Activated T-helper 1 cell treated with anti-CD3 and anti-CD28 coated beads, Interleukin-12 subunit alpha, Interleukin-12 subunit beta, Interleukin-2, Interleukin-4 antibody, amounts not matched to agents 30 ng/mL and 10 ng/mL and 1 ng/mL, durations not matched to agents 14 hours and 24 hours and 36 hours (primary cell): ENCODE measurements around the gene PRKCA. TPM values are rescaled to one million over a fixed set of nuclear protein-coding genes. Genes with fewer than 3 reads are reported as not detected.
A peak's percentile ranks its signal among the peaks of the same experiment; 100 is the strongest.

Experiments
- DNase-seq: peaks from one replicate; pipeline ENCODE4 v3.0.0; 2021; ENCODE audit warnings: low spot score
- H3K27ac Mint-ChIP-seq: one replicate; pipeline ENCODE4 v1.8.0; 2021; ENCODE audit warnings: mild to moderate bottlenecking, mixed read lengths
- H3K27me3 Mint-ChIP-seq: one replicate; pipeline ENCODE4 v1.8.0; 2022; ENCODE audit warnings: mild to moderate bottlenecking, moderate library complexity, mixed read lengths; ENCODE audit not compliant: insufficient read depth
- H3K36me3 Mint-ChIP-seq: one replicate; pipeline ENCODE4 v1.8.0; 2021; ENCODE audit warnings: low read depth, mixed read lengths
- H3K4me1 Mint-ChIP-seq: one replicate; pipeline ENCODE4 v1.8.0; 2021; ENCODE audit warnings: low read depth, mixed read lengths
- H3K4me3 Mint-ChIP-seq: one replicate; pipeline ENCODE4 v1.8.0; 2021; ENCODE audit warnings: mild to moderate bottlenecking, moderate library complexity, mixed read lengths
- H3K9me3 Mint-ChIP-seq: one replicate; pipeline ENCODE4 v1.8.0; 2021; ENCODE audit warnings: mixed read lengths
- intact Hi-C: fragments of 100-400 bp; cut with micrococcal nuclease; formaldehyde crosslinking; loops from one replicate; pipeline ENCODE4 v1.15.1; 2024
- total RNA-seq: library from RNA; stranded (reverse); gene quantifications from 2 replicates; pipeline ENCODE4 v1.2.3, GENCODE V29; 2022

The PRKCA gene
- total RNA-seq, 1 donor from 2014 or later, result 157 TPM

DNA sequence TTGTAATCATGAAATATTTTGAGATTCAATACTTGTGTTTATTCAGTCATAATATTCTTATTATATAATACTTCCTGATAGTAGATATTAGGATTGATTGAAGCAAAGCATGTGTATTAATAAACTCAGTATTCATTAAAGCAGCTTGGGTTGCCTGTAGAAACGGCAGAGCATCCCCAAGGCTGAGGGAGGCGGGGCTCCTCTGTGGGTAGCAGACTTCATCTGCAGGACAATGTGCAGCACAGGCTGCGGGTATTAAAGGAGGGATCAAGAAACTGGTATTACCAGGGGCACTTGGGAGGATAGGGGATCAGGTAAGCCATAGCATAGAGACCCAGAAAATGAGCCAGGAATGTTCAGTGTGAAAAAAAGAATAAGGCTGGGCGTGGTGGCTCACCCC lies 213.6 kb downstream of the PRKCA start:
- no peaks in the 10 kb centered on the region for H3K9me3 Mint-ChIP-seq
- H3K36me3 Mint-ChIP-seq, result peaks cover 41% of the 10 kb centered on the region
- H3K27me3 Mint-ChIP-seq, result no peaks in the 10 kb centered on the region
- intact Hi-C loops, result no loop called here
- H3K4me1 Mint-ChIP-seq, result peaks cover 81% of the 10 kb centered on the region
- H3K4me3 Mint-ChIP-seq, result no peak overlapping the region
- DNase-seq, result no peak
- peak overlapping the region; percentile 58 for H3K27ac Mint-ChIP-seq

- Mint-ChIP-seq H3K36me3 (peaks cover 37% of the 10 kb centered on the region), H3K4me3 (peak overlapping the region; percentile 15), H3K27ac (peak overlapping the region; percentile 98), H3K27me3 (no peaks in the 10 kb centered on the region), H3K9me3 (no peaks in the 10 kb centered on the region), H3K4me1 (peaks cover 81% of the 10 kb centered on the region)
- no peak for DNase-seq
- intact Hi-C loops, result loop anchor here (1.0 to 2.0 kb wide), 5 partner anchors 8 to 155 kb away; no protein-coding TSS in a partner anchor
Observed at GRCh38 chr17:66517336-66518009, 215.1 kb downstream of the PRKCA start.

GRCh38 chr17:66518108-66518507 lies 215.7 kb downstream of the PRKCA start:
- Mint-ChIP-seq H3K4me3 (peak overlapping the region; percentile 15), H3K27me3 (no peaks in the 10 kb centered on the region), H3K9me3 (no peaks in the 10 kb centered on the region), H3K4me1 (peaks cover 81% of the 10 kb centered on the region), H3K27ac (peak overlapping the region; percentile 98), H3K36me3 (peaks cover 38% of the 10 kb centered on the region)
- intact Hi-C loops, result loop anchor here (1.0 to 2.0 kb wide), 4 partner anchors 9 to 155 kb away; no protein-coding TSS in a partner anchor
- DNase-seq, result no peak

GRCh38 chr17:66518677-66519076 lies 216.3 kb downstream of the PRKCA start:
- Mint-ChIP-seq H3K4me1 (peaks cover 82% of the 10 kb centered on the region), H3K36me3 (peaks cover 34% of the 10 kb centered on the region), H3K27ac (peak overlapping the region; percentile 98), H3K4me3 (peak overlapping the region; percentile 47), H3K27me3 (no peaks in the 10 kb centered on the region), H3K9me3 (no peaks in the 10 kb centered on the region)
- intact Hi-C loops, result loop anchor here (1.0 to 2.0 kb wide), 4 partner anchors 9 to 154 kb away; no protein-coding TSS in a partner anchor
- no peak for DNase-seq

- Mint-ChIP-seq H3K27ac (peak overlapping the region; percentile 98), H3K27me3 (no peaks in the 10 kb centered on the region), H3K9me3 (no peaks in the 10 kb centered on the region), H3K36me3 (peaks cover 31% of the 10 kb centered on the region), H3K4me1 (peaks cover 82% of the 10 kb centered on the region), H3K4me3 (peak overlapping the region; percentile 47)
- intact Hi-C loops, result loop anchor here (2.0 kb wide), 2 partner anchors 52 to 154 kb away; no protein-coding TSS in a partner anchor
- DNase-seq, result no peak
Observed at GRCh38 chr17:66519154-66519553, 216.7 kb downstream of the PRKCA start.

DNA sequence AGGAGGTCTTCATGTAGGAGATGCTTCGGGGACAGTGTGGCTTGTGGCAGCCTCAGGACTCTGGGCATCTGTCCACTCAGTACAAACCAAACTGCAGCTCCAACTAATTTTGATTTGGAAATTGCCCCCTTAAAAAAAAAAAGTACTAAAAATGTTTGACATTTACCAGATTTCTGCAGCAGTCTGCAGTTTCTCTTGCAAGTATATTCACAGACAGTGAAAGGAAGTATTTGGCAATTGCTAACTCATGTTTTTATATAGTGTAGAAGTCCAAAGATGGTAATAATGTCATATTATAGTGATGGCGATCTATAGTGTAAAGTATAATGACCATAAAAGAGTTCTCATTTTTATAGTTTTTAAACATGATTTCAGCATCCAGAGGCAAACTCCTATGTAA lies 218.6 kb downstream of the PRKCA start:
- peaks cover 29% of the 10 kb centered on the region for H3K36me3 Mint-ChIP-seq

GRCh38 chr17:66522591-66523272 lies 220.3 kb downstream of the PRKCA start:
- intact Hi-C loops, result no loop called here
- Mint-ChIP-seq H3K36me3 (peaks cover 23% of the 10 kb centered on the region), H3K4me1 (peaks cover 85% of the 10 kb centered on the region), H3K27me3 (no peaks in the 10 kb centered on the region), H3K27ac (peak overlapping the region; percentile 91), H3K4me3 (peak overlapping the region; percentile 57), H3K9me3 (no peaks in the 10 kb centered on the region)
- no peak for DNase-seq

More for the DNA sequence above, 218.6 kb downstream of the PRKCA start:
- Mint-ChIP-seq H3K9me3 (no peaks in the 10 kb centered on the region), H3K27ac (no peak overlapping the region), H3K4me3 (no peak overlapping the region), H3K27me3 (no peaks in the 10 kb centered on the region), H3K4me1 (peaks cover 85% of the 10 kb centered on the region)
- no peak for DNase-seq
- intact Hi-C loops, result no loop called here

- Mint-ChIP-seq H3K27me3 (no peaks in the 10 kb centered on the region), H3K27ac (peak overlapping the region; percentile 47), H3K4me1 (peaks cover 81% of the 10 kb centered on the region), H3K4me3 (no peak overlapping the region), H3K9me3 (no peaks in the 10 kb centered on the region), H3K36me3 (peaks cover 25% of the 10 kb centered on the region)
- DNase-seq, result no peak
- intact Hi-C loops, result loop anchor here (2.0 kb wide), 2 partner anchors 15 to 19 kb away; no protein-coding TSS in a partner anchor
Observed at GRCh38 chr17:66523378-66524200, 221.2 kb downstream of the PRKCA start.

- no peak for DNase-seq
- peaks cover 72% of the 10 kb centered on the region for H3K4me1 Mint-ChIP-seq
- H3K27me3 Mint-ChIP-seq, result no peaks in the 10 kb centered on the region
- intact Hi-C loops, result loop anchor here (1.0 to 2.0 kb wide), 3 partner anchors 8 to 18 kb away; no protein-coding TSS in a partner anchor
- no peaks in the 10 kb centered on the region for H3K9me3 Mint-ChIP-seq
- H3K36me3 Mint-ChIP-seq, result peaks cover 23% of the 10 kb centered on the region
- H3K27ac Mint-ChIP-seq, result peak overlapping the region; percentile 52
- H3K4me3 Mint-ChIP-seq, result no peak overlapping the region
Observed at GRCh38 chr17:66524877-66525276, 222.5 kb downstream of the PRKCA start.

GRCh38 chr17:66525338-66525737 lies 222.9 kb downstream of the PRKCA start:
- Mint-ChIP-seq H3K4me1 (peaks cover 76% of the 10 kb centered on the region), H3K4me3 (no peak overlapping the region), H3K9me3 (no peaks in the 10 kb centered on the region), H3K27me3 (no peaks in the 10 kb centered on the region), H3K36me3 (peaks cover 26% of the 10 kb centered on the region), H3K27ac (no peak overlapping the region)
- no peak for DNase-seq
- intact Hi-C loops, result loop anchor here (1.0 to 2.0 kb wide), 3 partner anchors 8 to 17 kb away; no protein-coding TSS in a partner anchor

- Mint-ChIP-seq H3K4me1 (peaks cover 76% of the 10 kb centered on the region), H3K36me3 (peaks cover 28% of the 10 kb centered on the region), H3K27me3 (no peaks in the 10 kb centered on the region), H3K4me3 (no peak overlapping the region), H3K9me3 (no peaks in the 10 kb centered on the region), H3K27ac (no peak overlapping the region)
- intact Hi-C loops, result no loop called here
- no peak for DNase-seq
Observed at GRCh38 chr17:66526827-66527226, 224.4 kb downstream of the PRKCA start.

GRCh38 chr17:66527335-66527734 lies 224.9 kb downstream of the PRKCA start:
- Mint-ChIP-seq H3K27me3 (no peaks in the 10 kb centered on the region), H3K4me3 (no peak overlapping the region), H3K27ac (peak overlapping the region; percentile 0), H3K9me3 (no peaks in the 10 kb centered on the region), H3K36me3 (peaks cover 26% of the 10 kb centered on the region), H3K4me1 (peaks cover 73% of the 10 kb centered on the region)
- DNase-seq, result no peak
- intact Hi-C loops, result no loop called here
